ENCODE measurements around the gene PRRT4.

DNA sequence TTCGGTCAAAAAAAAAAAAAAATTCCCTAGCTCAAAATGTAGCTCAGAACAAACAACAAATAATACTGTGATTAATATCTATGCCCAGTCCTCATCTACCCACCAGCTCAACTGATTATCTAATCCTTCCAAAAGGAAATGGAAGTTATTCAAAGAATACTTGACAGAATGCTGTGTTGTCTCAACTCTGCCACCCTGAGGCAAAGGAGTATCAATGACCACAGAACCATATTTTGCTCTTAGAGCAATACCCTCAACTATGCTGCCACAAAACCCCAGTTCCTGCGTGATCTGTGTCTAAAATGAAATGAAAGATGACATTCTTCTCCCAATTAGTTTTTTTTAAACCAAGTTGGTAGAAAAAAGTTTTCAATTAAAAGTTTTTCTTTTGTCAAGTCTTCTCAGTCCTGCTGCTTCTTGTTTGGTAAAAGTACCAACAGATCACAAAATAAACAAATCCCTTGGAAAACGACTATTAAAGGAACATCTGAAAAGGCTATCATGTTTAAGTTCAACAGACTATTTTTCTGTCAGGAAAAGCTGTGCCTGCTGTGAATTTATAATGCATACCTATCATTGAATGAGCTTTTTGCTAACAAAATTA lies 39.3 kb downstream of the PRRT4 start:
- TF ChIP-seq POLR2A (IDR thresholded peaks at IDR 0.05; ENCODE audit: low read depth, low read length) = no peak
- no peak for TF ChIP-seq TAF1 (IDR thresholded peaks at IDR 0.05; ENCODE audit: borderline replicate concordance, low read depth, low read length)
- TF ChIP-seq POLR2AphosphoS5 (IDR thresholded peaks at IDR 0.05; ENCODE audit: low read depth, low read length) = no peak
